Stimulated activated CD4-positive, alpha-beta T cell treated with anti-CD3 and anti-CD28 coated beads, Interleukin-2, amount 100 ng/mL, for 4 hours (primary cell): ENCODE data around the gene FBRSL1.

Experiments used
- DNase-seq: peaks from one replicate; pipeline ENCODE4 v3.0.0-alpha.2; 2020; ENCODE audit warnings: low read depth

Gene FBRSL1

DNA sequence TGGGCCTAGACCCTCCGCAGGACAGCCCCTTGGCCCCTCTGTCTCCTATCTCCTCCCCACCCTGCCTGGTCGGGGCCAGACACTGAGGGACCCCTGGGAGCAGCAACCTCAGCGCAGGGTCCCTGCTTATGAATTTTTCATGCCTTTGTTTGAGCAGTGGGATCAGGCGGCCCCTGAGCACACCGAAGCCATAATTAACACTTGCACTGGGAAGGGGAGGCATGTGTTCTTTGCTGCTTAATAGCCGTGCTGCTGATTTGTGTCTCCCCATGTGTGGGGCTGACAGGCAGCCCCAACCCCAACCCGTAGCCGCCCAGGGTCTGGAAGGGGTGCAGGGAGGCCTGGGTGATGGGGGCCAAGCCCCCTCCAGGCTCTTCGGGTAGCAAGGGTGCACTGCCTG lies 52.7 kb downstream of the FBRSL1 start:
- no peak for DNase-seq

DNA sequence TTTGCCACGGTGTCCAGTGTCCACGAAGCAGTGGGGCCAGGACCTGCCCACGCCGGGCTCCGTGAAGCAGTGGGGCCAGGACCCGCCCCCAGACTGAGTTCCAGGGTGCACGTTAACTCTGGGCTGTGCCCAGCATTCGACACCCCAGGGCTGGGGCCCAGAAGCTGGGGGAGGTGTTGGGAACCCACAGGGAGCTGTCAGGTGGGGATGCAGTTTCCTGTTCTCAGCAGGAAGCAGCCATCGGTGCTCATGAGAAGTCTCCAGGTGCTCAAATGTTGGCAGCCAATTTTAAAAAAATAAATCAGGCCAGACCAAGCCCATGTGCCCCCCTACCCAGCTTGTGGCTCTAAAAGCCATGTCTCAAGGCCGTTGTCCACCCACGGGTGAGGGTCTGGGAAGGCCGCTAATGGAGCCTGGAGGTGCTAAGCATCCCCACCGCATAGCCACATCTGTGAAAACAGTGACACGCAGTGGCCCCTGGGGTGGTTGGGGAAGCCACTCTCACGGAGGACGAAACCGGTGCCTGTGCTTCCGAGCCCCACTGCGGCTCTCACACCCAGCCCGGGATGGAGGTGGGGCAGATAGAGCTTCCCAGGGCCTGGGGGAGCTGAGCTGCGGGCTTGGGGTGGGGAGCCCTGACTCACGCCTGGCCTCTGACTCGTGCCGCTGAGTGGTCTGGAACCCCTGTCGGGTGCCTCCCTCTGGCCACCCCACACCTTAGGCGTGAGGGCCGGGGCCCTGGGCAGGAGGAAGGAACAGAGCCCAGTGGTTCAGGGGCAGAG lies 53.5 kb downstream of the FBRSL1 start:
- DNase-seq: no peak

DNA sequence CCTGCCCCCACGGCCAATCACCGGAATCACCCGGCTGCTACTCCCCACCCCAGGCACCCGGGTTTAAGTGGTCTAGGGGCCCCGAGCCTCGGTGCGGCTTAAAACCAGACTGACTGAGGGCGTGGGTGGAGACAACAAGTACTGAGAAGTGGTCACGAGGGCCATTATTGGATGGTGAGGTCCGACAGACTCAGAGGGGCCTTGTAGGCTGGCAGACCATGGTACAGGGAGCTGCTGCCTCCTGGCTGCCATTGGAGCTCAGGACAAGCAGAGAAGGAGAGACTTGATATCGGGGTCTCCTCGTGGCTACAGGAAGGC lies 54.1 kb downstream of the FBRSL1 start:
- no peak for DNase-seq

- DNase-seq: no peak
These were observed 54.5 kb downstream of the FBRSL1 start for GRCh38 chr12:132544498-132544897.

DNA sequence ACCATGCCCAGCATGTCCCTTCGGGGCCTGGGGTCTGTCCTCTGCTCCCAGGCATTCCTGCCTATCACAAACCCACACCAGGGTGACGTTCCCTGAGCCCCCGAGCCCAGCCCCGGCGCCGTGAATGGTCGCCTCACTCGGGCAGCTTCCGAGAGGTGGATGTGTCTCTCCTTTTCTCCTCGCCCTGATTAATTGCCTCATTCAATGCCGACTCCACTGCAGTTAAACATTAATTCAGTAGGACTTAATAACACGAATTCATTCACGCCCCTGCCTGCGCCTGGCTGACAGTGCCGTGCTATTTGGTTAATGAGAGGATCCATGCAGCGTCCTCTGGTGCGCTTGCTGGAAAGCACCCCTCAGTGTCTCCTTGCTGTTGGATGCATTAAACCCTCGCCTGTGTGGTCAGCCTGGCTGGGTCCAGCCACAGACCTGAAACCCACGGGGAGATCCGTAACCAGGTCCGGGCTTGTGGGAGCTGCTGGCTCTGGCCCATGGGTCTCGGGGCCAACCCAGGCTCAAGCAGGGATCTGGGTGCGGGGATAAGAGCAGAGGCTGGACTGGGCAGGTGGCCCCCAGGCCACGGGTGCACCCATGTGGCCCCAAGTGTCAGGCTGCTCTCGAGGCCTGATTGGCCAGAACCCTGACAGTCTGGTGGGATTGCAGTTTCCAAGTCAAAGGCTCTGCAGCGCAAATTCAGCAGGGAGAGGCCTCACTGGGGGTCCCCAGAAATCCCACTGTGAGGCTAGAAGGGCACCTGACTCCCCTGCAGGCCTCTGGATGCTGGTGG lies 55.4 kb downstream of the FBRSL1 start:
- DNase-seq: no peak

GRCh38 chr12:132545955-132546354 lies 56.0 kb downstream of the FBRSL1 start:
- no peak for DNase-seq

GRCh38 chr12:132546647-132547046 lies 56.7 kb downstream of the FBRSL1 start:
- no peak for DNase-seq

DNA sequence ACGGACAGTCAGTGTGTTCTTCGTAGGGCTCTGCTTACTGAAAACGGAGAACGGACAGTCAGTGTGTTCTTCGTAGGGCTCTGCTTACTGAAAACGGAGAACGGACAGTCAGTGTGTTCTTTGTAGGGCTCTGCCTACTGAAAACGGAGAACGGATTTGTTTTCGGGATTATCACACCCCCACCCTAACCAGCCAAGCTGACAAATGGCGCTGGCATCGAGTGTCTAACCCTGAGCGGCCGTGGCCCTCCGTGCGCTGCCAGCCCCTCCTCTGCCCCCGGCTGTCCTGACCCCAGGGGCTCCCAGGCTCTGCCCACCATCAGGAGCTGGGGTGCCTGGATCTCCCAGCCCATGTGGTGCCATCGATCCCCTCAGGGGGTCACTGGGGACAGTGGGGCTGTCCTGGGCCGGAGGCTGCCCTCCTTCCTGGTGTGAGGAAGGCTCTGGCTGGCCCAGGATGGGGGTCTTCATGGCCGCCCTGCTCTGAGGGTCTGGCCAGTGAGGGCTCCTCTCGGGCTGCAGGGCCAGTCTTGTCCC lies 57.3 kb downstream of the FBRSL1 start:
- DNase-seq: no peak

GRCh38 chr12:132548430-132549058 lies 58.6 kb downstream of the FBRSL1 start:
- DNase-seq: no peak

- no peak for DNase-seq
These were observed 59.1 kb downstream of the FBRSL1 start for GRCh38 chr12:132549059-132549458.

GRCh38 chr12:132550014-132550802 lies 60.3 kb downstream of the FBRSL1 start:
- DNase-seq: no peak

DNA sequence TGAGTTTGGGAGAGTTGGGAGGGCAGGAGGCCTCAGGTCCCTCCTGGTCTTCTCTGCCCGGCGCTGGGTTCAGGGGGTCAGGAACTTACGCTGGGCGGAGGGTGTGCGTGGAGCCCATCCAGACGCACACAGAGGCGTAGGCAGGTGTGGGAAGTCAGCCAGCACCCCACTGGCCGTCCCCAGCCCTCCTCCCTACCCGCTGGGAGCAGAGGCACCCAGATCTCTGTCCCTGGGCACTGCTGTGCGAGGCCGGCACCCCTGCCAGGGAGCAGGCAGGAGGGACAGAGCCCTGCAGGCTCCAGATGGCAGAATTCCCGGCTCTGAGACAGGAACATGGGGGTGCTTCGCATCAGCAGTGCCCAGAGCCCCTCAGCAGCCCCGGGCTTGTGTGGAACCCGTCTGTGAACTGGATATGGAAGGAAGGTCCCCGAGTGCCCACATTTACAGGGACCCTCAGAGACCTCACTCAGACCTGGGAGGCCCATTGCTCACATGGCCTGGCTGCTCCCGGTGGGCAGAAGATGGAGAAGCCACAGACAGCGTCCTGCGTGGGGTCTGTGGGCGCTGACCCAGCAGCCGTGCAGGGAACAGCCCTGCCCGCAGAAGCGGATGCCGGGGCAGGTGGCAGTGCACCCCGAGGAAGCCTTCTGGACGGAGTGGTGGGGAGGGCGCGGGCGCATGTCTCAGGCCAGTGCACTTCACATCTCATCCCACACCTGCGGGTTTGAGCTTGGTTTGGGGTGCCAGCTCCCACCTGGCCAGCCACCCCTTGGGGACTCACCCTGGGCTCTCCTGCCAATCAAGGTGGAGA lies 61.1 kb downstream of the FBRSL1 start:
- no peak for DNase-seq

DNA sequence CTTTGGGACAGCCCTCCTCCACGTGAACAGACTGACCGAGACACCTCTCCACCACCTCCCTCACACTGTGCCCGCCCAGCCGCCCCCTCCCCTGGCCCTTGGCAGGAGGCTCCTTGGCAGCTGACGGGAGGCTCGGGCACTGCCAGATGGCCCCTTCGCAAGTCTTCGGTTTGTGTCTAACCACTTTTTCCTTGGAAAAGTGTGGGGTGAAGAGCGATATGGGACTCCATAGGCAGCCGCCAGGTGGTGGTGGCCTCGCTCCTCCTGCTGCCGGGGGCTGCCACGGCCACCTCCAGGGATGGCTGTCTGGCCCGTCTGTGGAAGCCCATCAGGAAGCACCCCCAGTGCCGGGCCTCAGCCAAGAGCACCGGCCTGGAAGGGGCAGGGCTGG lies 61.7 kb downstream of the FBRSL1 start:
- DNase-seq: no peak

DNA sequence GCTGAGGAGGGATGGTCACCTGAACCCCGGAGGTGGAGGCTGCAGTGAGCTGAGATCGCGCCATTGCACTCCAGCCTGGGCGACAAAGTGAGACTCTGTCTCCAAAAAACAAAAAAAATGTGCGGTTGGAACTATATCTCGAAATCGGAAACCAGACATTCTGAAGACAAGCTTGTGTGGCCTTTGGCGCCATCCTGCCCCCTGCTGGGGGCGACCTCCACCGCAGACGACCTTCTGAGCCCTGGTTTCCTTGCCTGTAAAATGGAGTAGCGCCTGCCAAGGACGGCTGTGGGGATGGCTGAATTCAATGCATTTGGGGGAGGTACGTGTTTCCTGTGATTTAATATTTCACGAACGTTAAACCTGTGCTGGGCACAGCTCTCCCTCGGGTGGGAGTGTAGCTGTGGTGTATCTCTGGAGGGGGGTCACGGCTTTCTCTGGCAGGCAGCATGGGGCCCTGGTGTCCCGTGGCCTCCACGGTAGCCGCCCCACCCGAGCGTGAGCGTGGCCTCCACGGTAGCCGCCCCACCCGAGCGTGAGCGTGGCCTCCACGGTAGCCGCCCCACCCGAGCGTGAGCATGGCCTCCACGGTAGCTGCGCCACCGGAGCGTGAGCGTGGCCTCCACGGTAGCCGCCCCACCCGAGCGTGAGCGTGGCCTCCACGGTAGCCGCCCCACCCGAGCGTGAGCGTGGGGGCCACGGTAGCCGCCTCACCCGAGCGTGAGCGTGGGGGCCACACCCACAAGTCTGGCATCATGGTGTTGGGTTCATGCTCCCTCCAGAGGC lies 65.1 kb downstream of the FBRSL1 start:
- no peak for DNase-seq

GRCh38 chr12:132555686-132556085 lies 65.7 kb downstream of the FBRSL1 start:
- no peak for DNase-seq

GRCh38 chr12:132556216-132556615 lies 66.3 kb downstream of the FBRSL1 start:
- DNase-seq: no peak

DNA sequence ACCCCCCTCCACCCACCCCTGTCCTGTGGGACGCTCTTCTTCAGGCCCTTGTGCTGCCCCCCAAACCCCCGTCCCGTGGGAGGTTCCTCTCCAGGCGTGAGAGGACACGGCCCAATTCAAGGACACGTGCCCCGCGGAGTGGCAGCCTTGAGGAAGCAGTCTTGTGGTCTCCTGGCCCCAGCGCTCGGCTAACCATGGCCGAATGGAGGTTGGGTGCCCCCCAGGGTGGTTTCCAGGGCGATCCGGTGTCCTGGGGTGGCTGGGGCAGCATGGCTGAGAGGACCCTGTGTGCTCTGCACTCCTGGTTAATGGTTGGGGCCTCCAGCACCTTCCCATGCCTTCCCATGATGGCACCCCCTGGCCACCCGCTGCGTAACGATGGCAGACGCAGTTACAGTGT lies 66.8 kb downstream of the FBRSL1 start:
- no peak for DNase-seq

DNA sequence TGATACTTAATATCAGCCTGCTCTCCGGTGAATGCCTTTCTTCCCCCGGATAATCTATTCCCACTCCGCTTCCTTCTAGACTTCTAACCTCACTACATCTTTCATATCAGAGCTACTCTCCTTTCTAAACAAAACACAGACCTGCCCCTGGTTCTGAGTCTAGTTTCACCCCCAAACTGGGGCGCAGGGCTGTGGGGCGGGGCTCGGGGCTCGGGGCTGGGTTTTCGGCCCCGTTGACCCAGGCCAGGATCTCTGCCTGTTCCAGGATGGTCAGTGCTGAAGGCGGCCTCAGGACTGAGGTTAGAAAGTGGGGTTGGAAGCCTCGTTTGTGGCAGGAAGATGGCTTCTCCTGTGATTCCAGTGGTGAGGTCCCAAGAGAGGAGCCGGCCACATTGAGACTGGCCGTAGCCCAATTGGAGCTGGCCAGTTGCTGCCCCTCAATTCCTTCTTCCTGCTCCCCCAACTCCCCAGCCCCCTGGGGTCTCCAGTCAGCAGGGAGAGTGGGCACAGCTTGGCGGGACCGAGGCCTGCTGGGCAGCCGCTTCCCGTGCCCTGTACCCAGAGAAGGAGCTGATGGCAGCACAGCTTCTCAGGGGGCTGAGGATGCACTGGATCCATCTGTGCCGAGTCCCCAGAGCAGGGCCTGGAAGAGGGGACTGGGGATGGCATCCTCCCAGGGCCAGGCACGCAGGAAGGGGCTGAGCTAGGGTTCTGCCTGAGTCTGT lies 67.5 kb downstream of the FBRSL1 start:
- no peak for DNase-seq

GRCh38 chr12:132558042-132558856 lies 68.3 kb downstream of the FBRSL1 start:
- DNase-seq: no peak
